ENCODE data around the gene PDE9A. TPM values are rescaled to one million over a fixed set of nuclear protein-coding genes. Genes with fewer than 3 reads are reported as not detected.

PDE9A gene
- total RNA-seq = 10 to 100 TPM in 2 of 3 donors, 1 to 10 TPM in 1; 3.0 to 14.7 (median 10.5) TPM

DNA sequence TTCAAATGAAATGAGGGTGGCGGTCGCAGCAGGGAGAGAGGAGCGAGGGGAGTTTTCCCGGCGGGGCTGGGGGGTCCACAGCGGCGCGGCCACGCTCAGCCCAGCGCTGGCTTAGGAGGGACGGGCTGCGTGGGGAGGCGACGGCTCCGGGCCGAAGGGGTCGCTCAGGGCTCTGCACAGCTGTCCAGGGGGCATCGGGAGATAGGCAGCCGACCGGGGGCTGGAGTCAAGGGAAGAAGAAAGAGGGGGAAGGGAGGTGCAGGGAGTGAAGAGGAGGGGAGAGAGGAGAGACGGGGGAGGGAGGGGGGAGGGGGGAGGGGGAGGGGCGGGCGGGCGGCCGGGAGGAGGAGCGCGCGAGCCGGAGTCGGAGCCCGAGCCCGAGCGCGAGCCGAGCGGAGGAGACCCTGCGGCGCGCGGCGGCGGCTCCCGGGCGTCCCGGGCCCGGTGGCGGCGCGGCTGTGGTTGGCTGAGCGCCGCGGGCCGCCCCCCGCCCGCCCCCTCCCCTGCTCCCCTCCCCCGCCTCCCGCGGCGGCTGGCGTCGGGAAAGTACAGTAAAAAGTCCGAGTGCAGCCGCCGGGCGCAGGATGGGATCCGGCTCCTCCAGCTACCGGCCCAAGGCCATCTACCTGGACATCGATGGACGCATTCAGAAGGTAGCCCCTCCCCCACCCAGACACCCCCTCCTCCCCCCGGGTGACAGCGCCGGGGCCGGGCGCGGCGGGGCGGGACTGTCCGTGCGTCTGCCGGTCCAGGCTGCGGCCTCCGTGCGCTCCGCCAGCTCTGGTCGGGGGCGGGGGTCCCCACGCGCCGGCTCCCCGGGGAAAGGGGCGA, at the start of gene PDE9A:
Gene PDE9A, plus strand, starts transcription at position 391 of the 831 bp plus-strand sequence. Its CDS starts 194 bp downstream, at position 585.
- H3K9me3 ChIP-seq = no peaks in the 10 kb centered on the region
- DNase-seq (ENCODE audit: low spot score in 2 of 2) = no peak
- intact Hi-C loops (cut with DNase I; ENCODE audit: low total_unique reads) = no loop called here
- TF ChIP-seq, protein P1, sequence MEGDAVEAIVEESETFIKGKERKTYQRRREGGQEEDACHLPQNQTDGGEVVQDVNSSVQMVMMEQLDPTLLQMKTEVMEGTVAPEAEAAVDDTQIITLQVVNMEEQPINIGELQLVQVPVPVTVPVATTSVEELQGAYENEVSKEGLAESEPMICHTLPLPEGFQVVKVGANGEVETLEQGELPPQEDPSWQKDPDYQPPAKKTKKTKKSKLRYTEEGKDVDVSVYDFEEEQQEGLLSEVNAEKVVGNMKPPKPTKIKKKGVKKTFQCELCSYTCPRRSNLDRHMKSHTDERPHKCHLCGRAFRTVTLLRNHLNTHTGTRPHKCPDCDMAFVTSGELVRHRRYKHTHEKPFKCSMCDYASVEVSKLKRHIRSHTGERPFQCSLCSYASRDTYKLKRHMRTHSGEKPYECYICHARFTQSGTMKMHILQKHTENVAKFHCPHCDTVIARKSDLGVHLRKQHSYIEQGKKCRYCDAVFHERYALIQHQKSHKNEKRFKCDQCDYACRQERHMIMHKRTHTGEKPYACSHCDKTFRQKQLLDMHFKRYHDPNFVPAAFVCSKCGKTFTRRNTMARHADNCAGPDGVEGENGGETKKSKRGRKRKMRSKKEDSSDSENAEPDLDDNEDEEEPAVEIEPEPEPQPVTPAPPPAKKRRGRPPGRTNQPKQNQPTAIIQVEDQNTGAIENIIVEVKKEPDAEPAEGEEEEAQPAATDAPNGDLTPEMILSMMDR (IDR thresholded peaks at IDR 0.05) = no peak
- TF ChIP-seq POLR2AphosphoS5 (IDR thresholded peaks at IDR 0.05) = no peak
- TF ChIP-seq POLR2A (IDR thresholded peaks at IDR 0.05) = no peak
- peaks cover 7 to 12% of the 10 kb centered on the region in 2 donors for H3K4me1 ChIP-seq
- H3K36me3 ChIP-seq = no peaks in the 10 kb centered on the region
- no peaks in the 10 kb centered on the region for H3K27me3 ChIP-seq
- peak within 1 kb of the TSS; percentile 72 to 82 for H3K27ac ChIP-seq
- H3K4me3 ChIP-seq = peak within 1 kb of the TSS; percentile 56 to 93 (median 72)

GRCh38 chr21:42607102-42607501, 46.3 kb upstream of the PDE9A start:
- intact Hi-C loops (cut with DNase I; ENCODE audit: low total_unique reads) = no loop called here
- DNase-seq (ENCODE audit: low spot score in 2 of 2) = peak in 1 of 2 donors; percentile 5
- Histone ChIP-seq H3K27ac (no peak overlapping the region), H3K9me3 (peaks cover 0 to 3% of the 10 kb centered on the region in 2 donors), H3K4me1 (no peaks in the 10 kb centered on the region), H3K27me3 (no peaks in the 10 kb centered on the region), H3K4me3 (no peak overlapping the region), H3K36me3 (no peaks in the 10 kb centered on the region)
- TF ChIP-seq, protein P1 (IDR thresholded peaks at IDR 0.05) = no peak
- TF ChIP-seq POLR2AphosphoS5 (IDR thresholded peaks at IDR 0.05) (no peak), POLR2A (IDR thresholded peaks at IDR 0.05) (no peak)

GRCh38 chr21:42607525-42608102, 45.8 kb upstream of the PDE9A start:
- no peak overlapping the region for H3K27ac ChIP-seq
- peaks cover 0 to 3% of the 10 kb centered on the region in 2 donors for H3K9me3 ChIP-seq
- no peaks in the 10 kb centered on the region for H3K4me1 ChIP-seq
- peak in 1 of 2 donors; percentile 9 for DNase-seq (ENCODE audit: low spot score in 2 of 2)
- TF ChIP-seq, protein P1 (IDR thresholded peaks at IDR 0.05) = no peak
- no peak for TF ChIP-seq POLR2A (IDR thresholded peaks at IDR 0.05)
- no peak for TF ChIP-seq POLR2AphosphoS5 (IDR thresholded peaks at IDR 0.05)
- no peaks in the 10 kb centered on the region for H3K27me3 ChIP-seq
- H3K4me3 ChIP-seq = no peak overlapping the region
- no peaks in the 10 kb centered on the region for H3K36me3 ChIP-seq
- intact Hi-C loops (cut with DNase I; ENCODE audit: low total_unique reads) = no loop called here

DNA sequence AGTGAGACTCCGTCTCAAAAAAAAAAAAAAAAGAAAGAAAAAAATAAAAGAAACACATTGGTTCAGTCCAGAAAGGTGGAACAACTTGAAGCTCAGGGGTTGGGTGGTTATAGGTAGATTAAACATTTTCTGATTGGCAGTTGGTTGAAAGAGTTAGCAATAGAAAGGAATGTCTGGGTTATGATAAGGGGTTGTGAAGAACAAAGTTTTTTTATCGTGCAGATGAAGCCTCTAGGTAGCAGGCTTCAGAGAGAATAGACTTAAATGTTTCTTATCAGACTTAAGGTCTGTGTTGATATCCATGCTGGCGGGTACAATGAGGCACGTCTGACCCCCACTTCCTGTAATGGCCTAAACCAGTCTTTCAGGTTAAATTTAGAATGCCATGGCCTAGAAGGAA, 45.0 kb upstream of the PDE9A start:
- DNase-seq (ENCODE audit: low spot score in 2 of 2) = no peak
- H3K36me3 ChIP-seq = no peaks in the 10 kb centered on the region
- peaks cover 0 to 3% of the 10 kb centered on the region in 2 donors for H3K9me3 ChIP-seq
- no peak overlapping the region for H3K27ac ChIP-seq
- H3K27me3 ChIP-seq = no peaks in the 10 kb centered on the region
- H3K4me3 ChIP-seq = no peak overlapping the region
- intact Hi-C loops (cut with DNase I; ENCODE audit: low total_unique reads) = no loop called here
- TF ChIP-seq, protein P1 (IDR thresholded peaks at IDR 0.05) = no peak
- no peaks in the 10 kb centered on the region for H3K4me1 ChIP-seq

GRCh38 chr21:42609811-42610210, 43.6 kb upstream of the PDE9A start:
- Histone ChIP-seq H3K4me3 (no peak overlapping the region), H3K27ac (no peak overlapping the region), H3K4me1 (peaks cover 0 to 4% of the 10 kb centered on the region in 2 donors), H3K9me3 (peaks cover 0 to 3% of the 10 kb centered on the region in 2 donors), H3K27me3 (no peaks in the 10 kb centered on the region), H3K36me3 (no peaks in the 10 kb centered on the region)
- intact Hi-C loops (cut with DNase I; ENCODE audit: low total_unique reads) = no loop called here
- TF ChIP-seq POLR2A (IDR thresholded peaks at IDR 0.05) = no peak
- no peak for TF ChIP-seq POLR2AphosphoS5 (IDR thresholded peaks at IDR 0.05)
- TF ChIP-seq, protein P1 (IDR thresholded peaks at IDR 0.05) = no peak
- peak in 1 of 2 donors; percentile 49 for DNase-seq (ENCODE audit: low spot score in 2 of 2)

All from breast epithelium (tissue), 4 donors.